Measurements from ENCODE around the gene SMC1B.
"Not testable (repeated sequence)": the region's sequence is repeated elsewhere in the genome, so short reads cannot be mapped to it uniquely, and the experiment has no call there.

SMC1B gene

DNA sequence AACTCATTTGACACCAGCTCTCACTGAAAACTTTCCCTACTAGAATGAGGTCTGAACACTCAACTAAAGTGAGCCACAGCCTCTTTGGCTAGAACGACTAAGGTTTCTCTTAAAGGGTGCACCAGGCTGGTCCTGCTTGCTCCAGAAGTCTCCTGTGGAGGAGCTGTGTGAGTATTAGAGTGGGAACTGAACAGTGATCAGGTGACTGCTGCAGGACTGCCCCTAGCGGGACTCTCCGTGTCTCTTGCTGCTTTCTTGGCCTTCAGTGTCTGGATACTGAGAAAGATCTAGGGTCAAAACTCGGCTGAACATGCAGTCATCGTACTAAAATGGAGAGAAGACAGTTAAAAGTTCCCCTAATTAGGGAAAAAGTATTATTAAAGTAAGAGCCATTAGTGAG, 69.1 kb downstream of the SMC1B start:
- DNase-seq = no peak

DNA sequence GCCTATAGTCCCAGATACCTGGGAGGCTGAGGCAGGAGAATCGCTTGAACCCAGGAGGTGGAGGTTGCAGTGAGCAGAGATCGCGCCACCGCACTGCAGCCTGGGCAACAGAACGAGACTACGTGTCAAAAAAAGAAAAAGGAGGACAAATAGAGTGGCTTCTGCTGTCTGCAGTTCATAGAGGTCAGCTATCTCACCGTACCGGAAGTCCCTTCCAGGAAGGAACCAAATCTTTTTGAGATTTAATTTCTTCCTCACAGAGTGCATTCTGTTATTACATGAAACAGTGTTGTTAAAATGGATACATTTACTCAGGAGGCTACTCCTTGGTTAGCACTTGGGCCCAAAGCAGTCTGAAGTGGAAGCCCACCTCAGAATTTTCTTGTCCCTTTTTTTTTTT, 70.3 kb downstream of the SMC1B start:
- no peak for DNase-seq

DNA sequence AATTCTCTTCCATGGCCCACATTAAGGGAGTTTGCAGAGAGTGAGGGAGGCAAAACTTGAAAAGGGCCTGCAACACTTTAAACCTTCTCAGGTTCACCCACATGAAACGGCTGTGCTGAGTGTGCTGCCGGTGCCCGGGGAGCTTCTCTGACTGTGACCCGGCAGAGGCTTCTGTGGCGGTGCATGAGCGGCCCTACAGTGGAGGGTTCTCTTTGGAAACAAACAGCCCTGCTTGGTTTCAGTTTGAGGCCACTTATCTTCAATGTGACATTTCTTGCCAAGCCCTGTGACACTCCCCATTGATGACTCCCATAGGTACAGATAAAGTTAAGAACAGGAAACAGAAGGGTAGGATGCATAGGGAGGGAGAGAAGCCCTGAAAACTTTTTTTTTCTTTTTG, 71.9 kb downstream of the SMC1B start:
- peak; percentile 59 for DNase-seq

DNA sequence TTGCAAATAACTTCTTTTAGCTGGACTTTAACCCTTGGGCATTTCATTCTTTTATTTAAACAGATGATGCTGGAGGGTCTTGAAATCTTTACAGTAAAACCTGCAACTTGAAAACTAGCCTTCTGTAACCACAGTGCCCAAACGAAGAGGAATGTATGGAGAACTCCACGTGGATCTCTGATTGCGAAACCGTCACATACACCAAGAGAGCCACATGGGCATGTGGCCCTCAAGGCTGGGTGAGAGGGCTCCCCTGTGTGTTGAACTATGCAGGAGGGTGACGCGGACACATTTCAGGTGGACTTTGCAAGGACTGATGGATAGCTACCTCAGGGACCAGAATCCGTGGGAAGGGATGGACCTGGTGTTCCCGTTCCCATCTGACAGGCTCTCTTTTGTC, 73.1 kb downstream of the SMC1B start:
- no peak for DNase-seq

DNA sequence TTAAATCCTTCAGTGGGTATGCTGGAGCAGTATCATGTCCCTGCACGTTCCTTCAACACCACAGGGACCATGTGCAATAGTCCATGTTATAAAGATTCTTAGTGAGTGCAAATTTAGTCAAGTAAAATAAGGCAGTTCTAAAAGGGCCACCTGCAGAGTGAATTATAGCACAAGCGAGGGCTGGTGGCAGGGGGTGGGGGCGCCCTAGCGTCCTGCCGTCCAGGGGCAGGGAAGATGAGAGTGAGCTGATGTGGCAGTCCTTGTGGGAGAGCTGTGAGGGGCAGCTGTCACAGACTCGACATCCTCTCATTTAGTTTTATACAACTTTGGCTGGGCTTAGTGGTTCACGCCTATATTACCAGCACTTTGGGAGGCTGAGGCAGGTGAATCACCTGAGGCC, 74.6 kb downstream of the SMC1B start:
- DNase-seq = no peak

DNA sequence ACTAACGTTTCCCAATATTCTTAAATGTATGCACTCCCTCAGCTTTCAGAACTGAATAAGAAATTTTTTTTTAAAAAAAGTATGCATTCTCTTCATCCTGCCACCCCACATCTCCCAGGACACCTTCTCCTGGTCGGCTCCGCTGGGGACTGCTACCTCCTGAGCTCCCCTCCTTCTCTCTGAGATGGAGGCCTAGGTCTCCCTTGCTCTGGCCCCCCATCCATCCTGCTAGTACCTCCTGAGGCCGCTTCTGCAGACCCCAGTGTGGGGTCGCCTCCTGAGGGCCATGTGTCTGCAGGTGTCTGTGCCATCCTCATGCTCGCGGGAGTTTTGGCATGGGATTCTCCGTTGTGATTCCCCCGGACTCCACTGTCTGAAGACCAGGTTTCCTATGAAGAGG, 75.9 kb downstream of the SMC1B start:
- no peak for DNase-seq

DNA sequence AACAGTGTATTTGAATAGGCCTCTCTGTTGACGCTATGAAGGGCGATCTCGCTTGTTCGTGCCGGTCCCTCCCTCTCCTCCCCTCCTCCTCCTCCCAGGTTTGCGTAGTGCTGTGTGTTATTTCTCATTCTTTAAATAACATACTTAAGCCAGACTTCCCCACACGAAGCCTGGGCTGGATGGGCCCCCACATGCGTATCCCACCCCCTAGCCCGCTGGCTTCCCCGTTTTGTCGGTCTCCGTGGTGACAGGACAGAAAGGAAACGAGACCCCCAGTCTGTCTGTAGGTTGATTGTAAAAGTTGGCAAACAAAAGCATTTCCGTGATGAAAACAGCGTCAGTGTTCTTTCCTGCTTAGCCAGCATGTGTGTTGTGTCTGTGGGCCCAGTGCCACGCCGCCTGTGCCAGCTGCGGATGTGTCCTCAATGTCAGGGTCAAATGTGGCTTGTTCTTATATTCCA, 76.4 kb downstream of the SMC1B start:
- DNase-seq = no peak

DNA sequence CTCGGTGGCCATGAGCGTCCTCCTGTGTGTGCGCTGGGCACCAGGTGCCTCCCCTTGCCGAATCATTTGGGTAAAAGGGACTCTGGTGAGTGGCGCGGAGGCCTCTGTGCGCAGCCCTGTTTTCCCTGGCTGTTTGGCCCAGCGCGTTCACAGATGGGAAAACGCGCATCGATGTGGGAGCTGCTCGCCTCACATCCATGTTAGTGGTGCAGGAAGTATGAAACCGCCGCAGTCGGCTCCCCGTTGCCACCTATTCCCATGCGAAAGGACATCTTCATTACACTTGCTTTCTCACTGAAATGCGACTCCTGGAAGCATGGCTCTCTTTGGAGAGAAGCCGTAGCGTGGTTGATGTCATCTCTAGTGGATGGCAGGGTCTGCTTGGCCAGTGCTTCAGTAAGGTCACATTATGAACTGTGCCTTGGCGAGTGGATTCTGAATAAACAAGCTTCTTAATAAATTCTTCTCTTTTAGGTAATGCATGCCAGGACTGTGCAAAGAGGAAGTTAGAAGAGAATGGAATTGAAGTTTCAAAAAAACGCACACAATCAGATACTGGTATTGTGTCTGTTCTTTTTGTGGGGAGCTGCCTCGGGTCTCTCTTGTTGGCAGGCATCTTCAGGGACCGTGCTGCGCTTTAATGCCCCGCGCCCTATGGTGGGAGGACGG, 77.4 kb downstream of the SMC1B start:
- no peak for DNase-seq

DNA sequence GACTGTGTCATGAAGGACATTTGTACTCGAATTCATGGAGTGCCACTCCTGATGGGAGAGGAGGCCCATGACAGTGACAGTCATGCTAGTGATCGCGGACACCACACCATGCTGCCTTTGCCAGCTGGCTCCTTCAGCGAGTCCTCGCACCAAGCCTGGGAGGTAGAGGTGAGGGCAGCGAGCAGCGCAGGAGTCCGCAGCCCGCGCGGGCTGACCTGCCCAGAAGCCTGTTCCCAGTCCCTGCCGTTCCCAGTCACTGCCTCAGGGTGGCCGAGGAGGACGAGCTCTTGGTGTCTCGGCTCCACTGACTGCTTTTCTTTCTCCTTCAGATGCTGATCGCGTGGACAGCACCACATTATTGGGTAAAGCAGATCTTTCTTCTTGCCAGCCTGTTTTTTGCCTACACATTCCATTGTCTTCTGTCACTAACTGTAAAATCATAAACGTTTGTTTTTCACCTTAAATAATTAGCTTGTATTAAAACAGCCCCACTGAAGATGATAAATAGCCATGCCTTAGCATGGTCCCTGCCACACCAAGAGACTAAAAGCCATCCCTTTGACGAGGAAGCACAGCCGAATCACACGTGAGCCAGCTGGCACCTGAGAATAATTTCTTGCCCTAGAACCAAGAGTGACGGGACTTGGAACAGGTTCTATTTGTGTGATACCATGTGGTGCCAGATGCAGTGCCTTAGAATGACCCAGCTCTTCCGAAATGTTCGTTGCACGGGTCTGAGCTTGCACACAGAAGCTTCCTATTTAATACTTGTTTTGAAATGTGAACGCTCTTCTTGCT, 78.2 kb downstream of the SMC1B start:
- DNase-seq = no peak

DNA sequence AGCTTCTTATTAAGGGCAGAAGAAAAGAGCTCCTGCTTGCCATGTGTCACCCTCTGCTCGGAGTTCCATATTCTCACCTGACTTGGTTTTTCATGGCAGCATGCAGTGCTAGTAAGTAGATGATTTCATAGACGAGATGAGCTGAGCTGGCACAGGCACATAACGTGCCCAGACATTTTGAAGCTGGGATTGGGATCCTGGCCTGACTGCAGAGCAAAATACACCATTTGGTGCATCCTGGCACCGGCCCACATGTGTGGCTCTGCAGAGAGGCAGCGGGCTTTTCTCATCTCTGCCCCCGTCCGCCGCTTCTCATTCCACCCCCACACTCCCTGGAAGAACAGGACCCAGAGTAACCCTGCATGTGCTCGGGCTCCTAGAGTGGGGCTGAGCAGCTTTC, 78.9 kb downstream of the SMC1B start:
- no peak for DNase-seq

DNA sequence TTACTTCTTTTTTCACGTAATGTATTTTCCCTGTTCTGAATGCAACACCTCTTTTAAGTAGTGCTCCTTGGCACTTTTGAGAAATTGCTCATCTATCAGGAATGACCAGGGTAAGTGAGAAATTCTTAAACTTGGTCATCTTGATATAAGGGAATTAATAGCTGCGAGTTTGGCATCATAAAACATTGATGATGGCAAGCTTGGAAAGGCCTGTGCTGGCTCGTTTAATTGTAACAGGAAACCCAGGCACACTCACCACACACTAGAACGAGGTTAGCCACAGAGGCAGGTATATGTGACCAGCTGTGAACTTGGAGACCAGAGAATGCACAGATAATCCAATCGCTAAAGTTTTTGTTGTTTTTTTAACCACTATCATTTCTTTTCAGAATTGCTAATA, 79.3 kb downstream of the SMC1B start:
- DNase-seq = no peak

DNA sequence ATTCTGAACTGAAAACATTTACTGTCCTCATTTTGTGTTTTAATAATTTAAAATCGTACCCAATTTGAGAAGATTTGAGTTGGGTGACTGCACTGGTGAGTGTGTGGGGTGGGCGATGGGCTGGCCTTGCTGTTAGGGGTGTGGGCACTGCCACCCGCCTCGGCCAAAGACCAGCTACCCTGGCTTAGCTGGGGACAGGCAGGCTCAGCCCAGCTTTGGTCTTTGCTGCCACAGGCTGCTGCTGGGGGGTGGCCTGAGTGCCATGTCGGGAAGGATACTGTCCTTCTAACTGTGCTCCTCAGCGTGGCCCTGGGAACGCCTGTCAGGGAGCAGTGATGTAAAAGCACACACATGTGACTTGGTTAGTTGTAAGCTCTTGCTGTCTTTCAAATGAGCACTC, 81.4 kb downstream of the SMC1B start:
- no peak for DNase-seq

DNA sequence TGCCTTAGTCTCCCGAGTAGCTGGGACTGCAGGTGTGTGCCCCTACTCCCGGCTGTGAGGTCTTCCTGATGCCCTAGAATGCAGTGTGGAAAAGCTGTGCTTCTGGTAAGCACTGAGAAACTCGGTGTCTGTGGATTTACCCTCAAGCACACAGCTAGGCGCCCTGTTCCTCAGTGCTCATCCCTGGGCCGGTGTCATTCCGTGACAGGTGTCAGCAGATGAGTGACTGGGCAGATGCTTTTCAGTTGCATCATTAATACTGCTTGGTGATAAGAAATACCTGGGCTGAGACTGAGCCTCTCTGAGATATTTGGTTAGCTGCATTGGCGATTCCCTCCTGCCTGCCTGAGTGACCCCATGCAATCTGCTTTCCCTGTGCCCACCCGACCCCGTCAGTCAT, 81.9 kb downstream of the SMC1B start:
- DNase-seq = no peak

DNA sequence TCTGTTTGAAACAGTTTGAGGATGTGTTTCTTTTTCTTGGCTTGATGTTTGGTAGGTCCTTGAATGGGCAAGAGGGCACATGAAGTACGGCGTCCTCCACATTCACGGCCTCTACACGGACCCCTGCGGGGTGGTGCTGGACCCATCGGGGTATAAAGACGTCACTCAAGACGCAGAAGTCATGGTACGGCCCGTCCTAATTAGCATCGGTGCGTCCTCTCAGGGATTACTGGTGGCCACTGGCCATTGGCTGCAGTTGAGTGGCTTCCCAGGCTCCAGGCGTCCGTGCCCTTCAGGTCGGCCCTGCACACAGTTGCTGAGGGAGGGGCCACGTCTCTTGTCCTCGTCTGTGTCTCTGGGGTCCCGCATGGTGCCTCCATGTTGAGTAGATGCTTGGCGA, 82.9 kb downstream of the SMC1B start:
- no peak for DNase-seq

DNA sequence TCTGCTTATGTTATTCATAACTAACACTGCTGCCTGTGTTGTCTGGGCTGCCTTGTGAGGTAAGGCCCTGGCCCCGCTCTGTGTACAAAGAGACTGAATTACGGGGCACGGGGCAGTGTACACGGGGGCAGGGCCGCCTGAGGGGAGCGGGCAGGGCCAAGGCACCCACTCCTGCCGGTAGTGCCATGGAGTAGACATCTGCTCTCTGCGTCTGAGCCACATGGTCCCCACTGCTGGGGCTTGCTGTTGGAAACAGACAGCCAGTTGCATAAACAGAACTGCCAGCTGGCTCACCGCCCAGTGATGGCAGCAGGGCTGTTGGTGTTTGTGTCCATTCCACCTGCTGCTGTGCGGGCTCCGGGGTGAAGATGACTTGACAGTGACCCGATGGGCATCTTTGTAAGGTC, 83.9 kb downstream of the SMC1B start:
- DNase-seq = no peak

DNA sequence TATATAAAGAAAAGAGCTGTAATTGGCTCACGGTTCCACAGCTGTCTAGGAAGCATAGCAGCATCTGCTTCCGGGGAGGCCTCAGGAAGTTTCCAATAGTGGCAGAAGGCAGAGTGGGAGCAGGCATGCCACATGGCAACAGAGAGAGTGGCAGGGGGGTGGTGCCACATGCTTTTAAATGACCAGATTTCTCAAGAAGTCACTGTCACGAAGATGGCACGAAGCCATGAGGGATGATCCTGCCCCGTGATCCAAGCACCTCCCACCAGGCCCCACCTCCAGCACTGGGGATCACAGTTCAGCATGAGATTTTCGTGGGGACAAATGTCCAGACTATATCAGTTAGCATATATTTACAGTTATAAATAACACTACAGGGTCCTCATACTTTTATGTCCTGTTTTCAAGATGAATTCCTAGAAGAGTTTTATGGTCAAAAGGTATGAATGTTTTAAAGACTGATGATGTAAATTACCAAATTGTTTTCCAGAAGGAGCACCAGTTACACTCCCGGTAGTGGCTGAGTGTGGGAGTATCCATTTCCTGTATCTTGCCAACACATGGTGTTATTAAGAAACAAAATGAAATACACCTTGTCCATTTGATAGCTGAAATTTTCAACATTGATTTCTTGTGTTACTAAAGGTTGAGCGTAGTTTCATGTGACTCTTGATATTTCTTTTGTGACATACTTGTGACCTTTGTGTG, 84.4 kb downstream of the SMC1B start:
- DNase-seq = no peak

DNA sequence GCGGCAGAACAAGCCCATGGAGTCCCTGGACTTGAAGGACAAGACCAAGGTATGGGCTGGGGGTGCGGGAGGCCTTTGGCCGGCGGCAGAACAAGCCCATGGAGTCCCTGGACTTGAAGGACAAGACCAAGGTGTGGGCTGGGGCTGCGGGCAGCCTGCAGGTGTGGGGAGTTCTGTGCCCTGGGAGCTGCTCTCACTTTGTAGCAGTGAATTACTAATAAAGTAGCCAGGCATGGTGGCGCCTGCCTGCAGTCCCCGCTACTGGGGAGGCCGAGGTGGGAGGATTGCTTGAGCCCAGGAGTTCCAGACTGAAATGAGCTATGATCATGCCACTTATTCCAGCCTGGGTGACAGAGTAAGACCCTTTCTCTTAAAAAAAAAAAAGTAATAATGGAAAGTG, 85.1 kb downstream of the SMC1B start:
- not testable (repeated sequence) for DNase-seq

DNA sequence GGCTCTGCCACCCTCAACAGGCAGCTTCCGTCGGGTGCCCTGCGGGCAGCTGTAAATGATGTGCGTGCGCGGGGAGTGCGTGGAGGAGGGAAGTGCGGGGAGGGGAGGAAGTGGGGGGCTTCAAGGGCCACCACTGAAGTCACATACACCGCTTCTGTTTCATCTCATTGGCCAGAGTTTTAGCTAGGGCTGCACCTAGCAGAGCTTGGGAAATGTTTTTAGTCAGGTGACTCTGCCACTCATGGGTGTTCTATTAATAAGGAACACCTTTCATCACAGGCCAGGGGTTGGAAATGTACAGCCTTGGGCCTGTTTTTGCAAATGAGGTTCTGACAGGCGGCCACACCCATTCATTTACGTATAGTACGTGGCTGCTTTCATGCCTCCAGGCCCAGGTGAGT, 89.1 kb downstream of the SMC1B start:
- DNase-seq = no peak

DNA sequence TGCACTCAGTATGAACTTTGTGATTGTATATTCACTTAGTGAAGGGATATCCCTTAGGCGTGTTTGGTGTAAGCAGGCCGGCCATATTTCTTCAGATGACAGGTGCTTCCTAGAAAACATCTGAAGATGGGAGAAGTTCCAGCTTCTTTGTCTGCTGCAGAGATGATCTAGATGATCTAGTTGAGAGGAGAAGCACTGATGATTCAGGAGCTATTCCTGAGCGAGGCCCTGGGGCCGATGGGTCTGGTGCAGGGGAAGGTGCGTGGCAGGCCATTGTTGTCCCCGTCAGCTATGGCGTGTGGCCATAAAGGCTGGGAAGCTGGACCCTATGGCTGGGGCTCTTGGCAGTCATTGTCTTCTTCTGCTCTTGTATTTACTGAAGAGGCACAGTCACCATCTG, 89.7 kb downstream of the SMC1B start:
- DNase-seq = no peak

DNA sequence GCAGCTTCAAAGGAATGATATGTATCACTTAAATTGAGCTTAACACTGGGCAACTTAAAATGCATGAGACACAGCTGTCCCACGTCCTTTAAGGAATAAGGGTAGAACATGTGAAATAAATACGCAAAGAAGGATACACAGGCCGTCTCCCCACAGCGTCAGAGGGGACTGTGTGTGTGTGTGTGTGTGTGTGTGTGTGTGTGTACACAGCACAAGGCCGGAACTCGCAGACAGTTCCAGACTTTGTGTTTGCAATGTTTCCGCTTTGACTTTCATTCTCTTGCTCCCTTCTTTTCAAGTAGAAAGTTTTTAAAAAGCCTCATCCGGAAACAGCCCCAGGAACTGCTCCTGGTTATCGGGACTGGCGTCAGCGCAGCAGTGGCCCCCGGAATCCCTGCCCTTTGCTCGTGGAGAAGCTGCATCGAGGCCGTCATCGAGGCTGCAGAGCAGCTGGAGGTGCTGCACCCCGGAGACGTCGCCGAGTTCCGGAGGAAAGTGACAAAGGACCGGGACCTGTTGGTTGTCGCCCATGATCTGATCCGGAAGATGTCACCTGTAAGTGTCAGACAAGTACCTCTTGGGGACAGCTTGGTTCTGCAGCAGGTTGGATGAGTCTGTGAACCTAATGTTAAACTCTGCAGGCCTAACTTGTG, 90.4 kb downstream of the SMC1B start:
- DNase-seq = no peak

DNA sequence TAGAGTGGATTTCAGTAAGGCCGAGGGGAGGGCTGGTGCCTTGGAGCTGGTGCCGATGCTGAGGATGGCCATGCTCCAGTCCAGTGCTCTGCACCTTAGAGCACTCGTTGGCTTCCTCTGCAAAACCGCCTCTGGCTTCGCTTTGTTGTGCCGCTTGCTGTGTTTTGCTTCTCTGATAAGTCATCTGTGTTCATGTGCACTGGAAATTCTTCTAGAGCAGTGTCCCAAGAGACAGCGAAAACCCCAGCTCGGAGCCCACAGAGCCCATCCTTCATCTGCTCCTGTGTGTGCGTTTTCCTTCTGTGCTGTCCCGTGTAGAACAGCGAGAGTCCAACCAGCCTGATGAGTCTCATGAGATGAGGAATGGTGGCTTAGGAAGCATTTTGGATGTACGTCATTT, 91.6 kb downstream of the SMC1B start:
- DNase-seq = no peak

DNA sequence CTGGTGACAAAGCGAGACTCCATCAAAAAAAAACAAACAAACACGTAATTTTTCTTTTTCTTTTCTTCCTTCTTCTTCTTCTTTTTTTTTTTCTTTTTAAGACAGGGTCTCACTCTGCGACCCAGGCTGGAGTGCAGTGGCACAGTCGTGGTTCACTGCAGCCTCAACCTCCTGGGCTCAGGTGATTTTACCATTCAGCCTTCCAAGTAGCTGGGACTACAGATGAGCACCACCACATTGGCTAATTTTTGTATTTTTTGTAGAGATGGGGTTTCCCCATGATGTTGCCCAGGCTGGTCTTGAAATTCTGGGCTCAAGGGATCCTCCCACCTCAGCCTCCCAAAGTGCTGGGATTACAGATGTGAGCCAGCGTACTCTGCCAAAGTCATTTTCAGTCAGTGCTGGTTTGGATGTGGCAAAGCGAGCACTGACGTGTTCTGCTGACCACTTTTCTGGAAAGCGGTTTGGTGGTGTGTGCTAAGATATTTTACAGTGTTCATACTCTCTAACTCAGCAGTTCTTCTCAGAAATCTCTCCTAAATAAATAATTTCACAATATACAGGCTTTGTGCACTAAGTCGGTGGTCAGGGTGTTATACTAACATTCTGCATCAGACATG, 92.9 kb downstream of the SMC1B start:
- no peak for DNase-seq

DNA sequence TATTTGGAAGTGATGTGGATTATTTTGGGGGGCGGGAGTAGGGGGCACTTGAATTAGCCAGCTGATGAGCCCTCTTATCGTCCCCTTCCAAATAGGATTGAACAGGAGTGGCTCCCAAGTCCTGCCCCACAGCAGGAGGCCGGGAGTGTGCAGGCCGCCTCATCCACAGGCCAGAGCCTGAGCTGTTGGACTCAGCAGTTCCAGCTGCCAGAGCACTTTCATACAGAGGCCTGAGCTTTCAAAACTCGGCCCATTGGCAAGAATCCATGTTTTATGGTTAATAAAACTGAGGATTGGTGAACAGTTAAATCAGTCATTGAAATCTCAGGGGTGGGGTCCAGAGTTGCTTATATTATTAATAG, 94.1 kb downstream of the SMC1B start:
- DNase-seq = no peak
